Cortex of kidney (tissue), 1 donor: Measurements from ENCODE around the gene KIAA0753.

Experiments
- DNase-seq: peaks from one replicate; lab custom pipeline; 2025; lab: John Stamatoyannopoulos, UW

Gene KIAA0753

GRCh38 chr17:6640536-6641246 is at the start of gene KIAA0753, which contains the start of gene TXNDC17:
Gene KIAA0753, minus strand, starts transcription at chr17:6640711. Its CDS starts 5,608 bp downstream, at chr17:6635103.
Gene TXNDC17, plus strand, starts transcription at chr17:6641060. Its CDS starts 23 bp downstream, at chr17:6641083.
- DNase-seq, result no peak

- no peak for DNase-seq
Measured at GRCh38 chr17:6688944-6689343, 48.4 kb upstream of the KIAA0753 start.

- DNase-seq, result no peak
Measured at GRCh38 chr17:6686026-6686425, 45.5 kb upstream of the KIAA0753 start.

- DNase-seq, result no peak
Measured at GRCh38 chr17:6684881-6685767, 44.6 kb upstream of the KIAA0753 start.

- no peak for DNase-seq
Measured at GRCh38 chr17:6684460-6684783, 43.9 kb upstream of the KIAA0753 start.

- no peak for DNase-seq
Measured at GRCh38 chr17:6683730-6684459, 43.4 kb upstream of the KIAA0753 start.

GRCh38 chr17:6683081-6683684 is 42.7 kb upstream of the KIAA0753 start:
- DNase-seq, result no peak

GRCh38 chr17:6682339-6682738 is 41.8 kb upstream of the KIAA0753 start:
- DNase-seq, result no peak

GRCh38 chr17:6681671-6682070 is 41.2 kb upstream of the KIAA0753 start:
- no peak for DNase-seq

GRCh38 chr17:6681176-6681575 is 40.7 kb upstream of the KIAA0753 start:
- no peak for DNase-seq

GRCh38 chr17:6679241-6679640 is 38.7 kb upstream of the KIAA0753 start:
- no peak for DNase-seq

GRCh38 chr17:6677946-6678345 is 37.4 kb upstream of the KIAA0753 start:
- DNase-seq, result no peak

GRCh38 chr17:6677158-6677831 is 36.8 kb upstream of the KIAA0753 start:
- no peak for DNase-seq

- DNase-seq, result no peak
Measured at GRCh38 chr17:6676802-6677157, 36.3 kb upstream of the KIAA0753 start.

- no peak for DNase-seq
Measured at GRCh38 chr17:6675201-6675825, 34.8 kb upstream of the KIAA0753 start.

GRCh38 chr17:6674586-6674985 is 34.1 kb upstream of the KIAA0753 start:
- DNase-seq, result no peak

GRCh38 chr17:6671431-6671830 is 30.9 kb upstream of the KIAA0753 start:
- DNase-seq, result no peak

GRCh38 chr17:6670999-6671398 is 30.5 kb upstream of the KIAA0753 start:
- DNase-seq, result no peak

GRCh38 chr17:6670571-6670970 is 30.1 kb upstream of the KIAA0753 start:
- no peak for DNase-seq

- DNase-seq, result no peak
Measured at GRCh38 chr17:6669479-6670212, 29.1 kb upstream of the KIAA0753 start.
